GM23248 (cell line): ENCODE data around the gene METTL5.

Source experiments
- EZH2 ChIP-seq: fragments of 200-600 bp; sonication (generic); IDR thresholded peaks from 2 replicates; pipeline ENCODE4 v1.6.1; 2018; ENCODE audit warnings: antibody characterized with exemption, mild to moderate bottlenecking; ENCODE audit not compliant: insufficient read depth, poor library complexity, severe bottlenecking
- EZH2phosphoT487 ChIP-seq: fragments of 200-600 bp; sonication (generic); IDR thresholded peaks from 2 replicates; pipeline ENCODE4 v1.6.1; 2018; ENCODE audit warnings: antibody characterized with exemption, moderate library complexity, mild to moderate bottlenecking, low read depth; ENCODE audit not compliant: insufficient read depth

DNA sequence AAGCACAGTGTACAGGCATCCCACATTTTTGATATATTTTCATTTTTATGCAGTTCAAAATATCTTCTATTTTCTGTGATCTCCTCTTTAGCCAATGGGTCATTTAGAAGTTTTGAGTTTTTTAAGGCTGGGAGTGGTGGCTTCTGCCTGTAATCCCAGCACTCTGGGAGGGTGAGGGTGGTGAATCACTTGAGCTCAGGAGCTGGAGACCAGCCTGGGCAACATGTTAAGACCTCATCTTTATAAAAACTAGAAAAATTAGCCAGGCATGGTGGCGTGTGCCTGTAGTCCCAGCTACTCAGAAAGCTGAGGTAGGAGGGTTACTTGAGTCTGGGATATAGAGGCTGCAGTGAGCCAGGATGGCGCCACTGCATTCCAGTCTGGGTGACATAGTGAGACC, 20.3 kb upstream of the METTL5 start:
- TF ChIP-seq EZH2, result no peak
- TF ChIP-seq EZH2phosphoT487, result no peak
